Measurements from ENCODE around the gene GPR161. TPM values are rescaled to one million over a fixed set of nuclear protein-coding genes. Genes with fewer than 3 reads are reported as not detected.

GPR161 gene
- total and polyA plus RNA-seq, 8 donors, result 9.3 to 37.7 (median 26.6) TPM

DNA sequence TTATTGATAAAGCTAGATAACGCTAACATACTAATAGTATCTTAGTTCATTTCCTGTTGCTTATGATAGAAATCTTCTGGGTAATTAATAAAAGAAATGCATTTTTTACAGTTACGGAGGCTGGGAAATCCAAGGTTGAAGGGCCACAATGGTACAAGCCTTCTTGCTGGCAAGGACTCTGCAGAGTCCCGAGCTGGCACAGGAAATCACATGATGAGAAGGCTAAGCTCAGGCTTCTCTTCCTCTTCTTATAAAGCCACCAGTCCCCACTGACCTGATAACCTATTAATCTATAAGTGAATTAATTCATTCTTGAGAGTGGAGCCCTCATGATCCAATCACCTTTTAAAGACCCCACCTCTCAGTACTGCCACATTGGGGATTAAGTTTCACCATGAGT lies 82.6 kb downstream of the GPR161 start:
- Histone ChIP-seq H3K27ac (no peak overlapping the region), H3K9me3 (no peaks in the 10 kb centered on the region), H3K4me3 (no peak overlapping the region), H3K27me3 (no peaks in the 10 kb centered on the region), H3K36me3 (peaks cover 0 to 4% of the 10 kb centered on the region in 2 donors), H3K4me1 (no peaks in the 10 kb centered on the region)
- DNase-seq (no peak), ATAC-seq (peak; percentile 52)
- intact Hi-C loops (cut with DNase I), result no loop called here
- TF ChIP-seq, protein P1, sequence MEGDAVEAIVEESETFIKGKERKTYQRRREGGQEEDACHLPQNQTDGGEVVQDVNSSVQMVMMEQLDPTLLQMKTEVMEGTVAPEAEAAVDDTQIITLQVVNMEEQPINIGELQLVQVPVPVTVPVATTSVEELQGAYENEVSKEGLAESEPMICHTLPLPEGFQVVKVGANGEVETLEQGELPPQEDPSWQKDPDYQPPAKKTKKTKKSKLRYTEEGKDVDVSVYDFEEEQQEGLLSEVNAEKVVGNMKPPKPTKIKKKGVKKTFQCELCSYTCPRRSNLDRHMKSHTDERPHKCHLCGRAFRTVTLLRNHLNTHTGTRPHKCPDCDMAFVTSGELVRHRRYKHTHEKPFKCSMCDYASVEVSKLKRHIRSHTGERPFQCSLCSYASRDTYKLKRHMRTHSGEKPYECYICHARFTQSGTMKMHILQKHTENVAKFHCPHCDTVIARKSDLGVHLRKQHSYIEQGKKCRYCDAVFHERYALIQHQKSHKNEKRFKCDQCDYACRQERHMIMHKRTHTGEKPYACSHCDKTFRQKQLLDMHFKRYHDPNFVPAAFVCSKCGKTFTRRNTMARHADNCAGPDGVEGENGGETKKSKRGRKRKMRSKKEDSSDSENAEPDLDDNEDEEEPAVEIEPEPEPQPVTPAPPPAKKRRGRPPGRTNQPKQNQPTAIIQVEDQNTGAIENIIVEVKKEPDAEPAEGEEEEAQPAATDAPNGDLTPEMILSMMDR (IDR thresholded peaks at IDR 0.05), result no peak

DNA sequence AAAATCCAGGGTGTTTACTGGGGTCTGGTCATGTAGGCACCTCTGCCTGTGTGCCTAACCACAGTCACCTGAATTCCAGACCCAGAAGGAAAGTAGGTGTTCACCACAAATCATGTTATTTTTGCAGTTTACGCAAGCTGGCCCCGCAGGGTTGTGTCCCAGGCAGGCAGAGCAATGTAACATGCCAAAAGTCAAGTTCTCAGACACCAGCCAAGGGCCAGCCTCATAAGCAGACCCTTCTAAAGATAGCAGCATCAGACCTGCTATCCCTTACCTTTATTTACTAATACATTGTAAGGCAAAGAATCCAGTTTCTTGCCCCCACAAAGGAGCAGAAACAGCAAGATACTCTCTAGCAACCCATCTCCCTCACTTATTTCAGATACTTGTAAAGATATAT lies 83.0 kb downstream of the GPR161 start:
- TF ChIP-seq, protein P1 (IDR thresholded peaks at IDR 0.05), result no peak
- H3K36me3 ChIP-seq, result peaks cover 0 to 4% of the 10 kb centered on the region in 2 donors
- DNase-seq, result no peak
- no peaks in the 10 kb centered on the region for H3K9me3 ChIP-seq
- H3K4me3 ChIP-seq, result no peak overlapping the region
- H3K27ac ChIP-seq, result no peak overlapping the region
- no peaks in the 10 kb centered on the region for H3K27me3 ChIP-seq
- no peak for ATAC-seq
- no peaks in the 10 kb centered on the region for H3K4me1 ChIP-seq
- intact Hi-C loops (cut with DNase I), result no loop called here

DNA sequence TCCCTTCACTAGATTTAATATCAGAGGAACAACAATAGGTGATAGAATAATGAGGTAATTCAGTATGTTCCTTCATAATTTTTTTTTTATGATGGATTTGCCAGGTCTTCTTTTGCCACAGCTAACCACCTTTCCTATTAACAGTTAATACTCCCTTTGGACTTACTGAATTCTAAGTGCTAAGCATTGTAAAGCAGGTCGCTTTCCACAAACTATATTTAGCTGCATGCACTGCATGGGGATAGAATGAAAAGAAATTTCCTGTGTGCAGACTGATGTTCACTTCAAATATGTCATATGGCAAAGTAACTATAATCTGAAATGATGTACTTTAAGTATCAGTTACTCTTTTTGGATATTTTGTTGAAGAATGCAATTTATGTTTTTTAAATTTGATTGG lies 85.8 kb downstream of the GPR161 start:
- DNase-seq (no peak), ATAC-seq (no peak)
- Histone ChIP-seq H3K36me3 (no peaks in the 10 kb centered on the region), H3K4me3 (no peak overlapping the region), H3K4me1 (no peaks in the 10 kb centered on the region), H3K27ac (no peak overlapping the region), H3K9me3 (no peaks in the 10 kb centered on the region), H3K27me3 (no peaks in the 10 kb centered on the region)
- TF ChIP-seq, protein P1 (IDR thresholded peaks at IDR 0.05), result no peak
- intact Hi-C loops (cut with DNase I), result no loop called here

DNA sequence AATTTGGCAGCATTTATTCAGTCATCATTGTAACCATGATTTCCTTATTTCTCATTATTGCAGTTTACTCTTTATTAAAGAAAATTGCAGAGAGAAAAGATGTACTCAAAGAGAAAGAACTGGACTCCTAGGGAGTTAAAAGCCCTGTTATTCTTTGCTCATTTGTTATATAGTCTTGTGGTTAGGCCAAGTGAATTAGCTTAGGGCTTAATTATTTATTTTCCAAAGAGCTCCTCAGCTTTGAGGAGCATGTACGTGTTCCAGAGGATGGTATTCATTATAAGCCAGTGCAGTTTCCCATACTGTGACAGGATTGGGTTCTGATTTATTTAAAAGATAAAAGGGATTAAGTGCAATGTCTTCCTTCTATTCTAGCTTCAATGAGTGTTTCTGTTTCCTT lies 86.4 kb downstream of the GPR161 start:
- Histone ChIP-seq H3K27me3 (no peaks in the 10 kb centered on the region), H3K27ac (no peak overlapping the region), H3K4me3 (no peak overlapping the region), H3K9me3 (no peaks in the 10 kb centered on the region), H3K4me1 (no peaks in the 10 kb centered on the region), H3K36me3 (peaks cover 0 to 3% of the 10 kb centered on the region in 2 donors)
- no peak for ATAC-seq
- no peak for DNase-seq
- intact Hi-C loops (cut with DNase I), result no loop called here
- TF ChIP-seq, protein P1 (IDR thresholded peaks at IDR 0.05), result no peak

DNA sequence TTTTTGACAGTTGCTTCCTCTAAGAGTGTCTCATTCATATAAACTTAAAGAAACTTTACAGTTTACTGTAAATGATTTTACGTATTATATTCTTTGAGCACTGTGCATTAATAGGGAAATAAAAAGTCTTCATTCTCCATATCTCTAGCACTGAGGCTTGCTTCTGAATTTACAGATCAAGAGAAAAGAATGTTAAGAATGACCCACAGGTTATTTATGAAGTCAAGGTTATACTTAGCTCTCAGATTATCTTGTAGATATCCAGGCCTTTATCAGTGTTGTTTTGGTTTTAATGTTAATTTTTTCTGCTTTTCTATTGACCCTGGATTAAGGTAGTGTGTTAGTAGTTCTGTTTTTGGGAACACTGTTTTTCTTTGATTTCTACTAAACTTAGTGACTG lies 91.4 kb downstream of the GPR161 start:
- Histone ChIP-seq H3K4me3 (no peak overlapping the region), H3K9me3 (no peaks in the 10 kb centered on the region), H3K4me1 (no peaks in the 10 kb centered on the region), H3K36me3 (peaks cover 0 to 25% of the 10 kb centered on the region in 2 donors), H3K27me3 (no peaks in the 10 kb centered on the region), H3K27ac (no peak overlapping the region)
- no peak for DNase-seq
- TF ChIP-seq, protein P1 (IDR thresholded peaks at IDR 0.05), result no peak
- ATAC-seq, result no peak
- intact Hi-C loops (cut with DNase I), result no loop called here

Measured in left lung (tissue), 10 donors.